B cell (primary cell): ENCODE results near the gene SLC24A4. TPM values are rescaled to one million over a fixed set of nuclear protein-coding genes. Genes with fewer than 3 reads are reported as not detected.

Experiments used
- ATAC-seq: fragments of 200-7000 bp; cut with Tn5 transposase; one replicate; pipeline ENCODE4 v1.10.0; 2021; ENCODE audit warnings: low read depth, mild to moderate bottlenecking, moderate number of reproducible peaks, moderate library complexity
- CTCF ChIA-PET: fragments of 350-600 bp; sonication (Branson Sonifier 250); formaldehyde crosslinking; loops from one replicate; lab custom pipeline; 2021; ENCODE audit warnings: antibody characterized with exemption, inconsistent platforms; lab: Charles Lee
- POLR2A ChIA-PET: fragments of 350-600 bp; sonication (Branson Sonifier 250); formaldehyde crosslinking; loops from one replicate; lab custom pipeline; 2021; ENCODE audit warnings: antibody characterized with exemption; lab: Charles Lee
- DNase-seq: peaks from one replicate; pipeline ENCODE4 v3.0.0; 2013
- H2AFZ ChIP-seq: 2 replicates; pipeline ENCODE4 v1.6.1; 2012; ENCODE audit warnings: mild to moderate bottlenecking, low read depth, low read length; ENCODE audit not compliant: insufficient read depth, poor library complexity, severe bottlenecking
- H3K27ac ChIP-seq, 2 donors: 1 replicate in 1 of 2; 2 replicates in 1 of 2; pipeline ENCODE4 v1.5.1; 2012 to 2013; ENCODE audit warnings: low read length in 2 of 2, mild to moderate bottlenecking in 2 of 2, moderate library complexity in 1 of 2
- H3K27me3 ChIP-seq, 4 experiments: fragments of 200-600 bp in 1 of 4; sonication (generic) in 1 of 4; replicated peaks in 1 of 4; 1 replicate in 2 of 4; 2 replicates in 2 of 4; pipeline versions ENCODE4 v1.6.1 to v1.7.0; 2013 to 2016; ENCODE audit warnings: low read length in 3 of 4, mild to moderate bottlenecking in 2 of 4, mixed read lengths in 1 of 4, moderate library complexity in 1 of 4; ENCODE audit not compliant: insufficient read depth in 4 of 4, control insufficient read depth in 3 of 4; ENCODE audit errors: control extremely low read depth in 1 of 4
- H3K36me3 ChIP-seq, 2 experiments: replicated peaks in 1 of 2; 1 replicate in 1 of 2; 2 replicates in 1 of 2; pipeline versions ENCODE4 v1.6.1 to v1.7.1; 2013; ENCODE audit warnings: low read length in 1 of 2; ENCODE audit not compliant: insufficient read depth in 2 of 2, control insufficient read depth in 1 of 2; ENCODE audit errors: control extremely low read depth in 1 of 2, extremely low read depth in 1 of 2
- H3K4me1 ChIP-seq, 2 donors: fragments of 200-600 bp in 1 of 2; sonication (generic) in 1 of 2; 1 replicate in 1 of 2; 2 replicates in 1 of 2; pipeline versions ENCODE4 v1.5.1 to v1.6.1; 2013 to 2017; ENCODE audit warnings: low read length in 2 of 2; ENCODE audit not compliant: control insufficient read depth in 2 of 2, insufficient read depth in 2 of 2
- H3K4me2 ChIP-seq: replicated peaks from 2 replicates; pipeline ENCODE3; 2012; ENCODE audit warnings: mild to moderate bottlenecking, low read depth, low read length; ENCODE audit not compliant: poor library complexity, severe bottlenecking
- H3K4me3 ChIP-seq, 5 experiments: fragments of 200-600 bp in 1 of 5; sonication (generic) in 1 of 5; 1 replicate in 3 of 5; 2 replicates in 2 of 5; pipeline versions ENCODE4 v1.5.1 to v1.7.0; 2011 to 2016; ENCODE audit warnings: low read length in 4 of 5, mild to moderate bottlenecking in 4 of 5, low read depth in 2 of 5, control low read depth in 1 of 5, moderate library complexity in 1 of 5; ENCODE audit not compliant: insufficient read depth in 1 of 5; ENCODE audit errors: control extremely low read depth in 1 of 5, extremely low read depth in 1 of 5
- H3K79me2 ChIP-seq: fragments of 200-600 bp; sonication (generic); one replicate; pipeline ENCODE4 v1.6.0; 2016; ENCODE audit warnings: low read length; ENCODE audit not compliant: control insufficient read depth, insufficient read depth
- H3K9ac ChIP-seq: fragments of 200-600 bp; sonication (generic); 2 replicates; pipeline ENCODE4 v1.6.1; 2017; ENCODE audit warnings: mild to moderate bottlenecking, low read length, moderate library complexity
- H3K9me3 ChIP-seq, 3 donors: one replicate each; pipeline versions ENCODE4 v1.6.1 to v1.7.1; 2013; ENCODE audit warnings: low read length in 2 of 3; ENCODE audit not compliant: control insufficient read depth in 2 of 3, insufficient read depth in 1 of 3; ENCODE audit errors: control extremely low read depth in 1 of 3
- H4K20me1 ChIP-seq: 2 replicates; pipeline ENCODE4 v1.6.0; 2012; ENCODE audit warnings: mild to moderate bottlenecking, low read length; ENCODE audit not compliant: insufficient read depth, control insufficient read depth, poor library complexity, severe bottlenecking
- H3K27ac Mint-ChIP-seq: one replicate; pipeline ENCODE4 v1.8.0; 2021; ENCODE audit warnings: mixed read lengths
- H3K27me3 Mint-ChIP-seq: one replicate; pipeline ENCODE4 v1.8.0; 2021; ENCODE audit warnings: mixed read lengths
- H3K4me1 Mint-ChIP-seq: one replicate; pipeline ENCODE4 v1.8.0; 2021; ENCODE audit warnings: mixed read lengths
- H3K4me3 Mint-ChIP-seq: one replicate; pipeline ENCODE4 v1.8.0; 2021; ENCODE audit warnings: mixed read lengths
- H3K9me3 Mint-ChIP-seq: one replicate; pipeline ENCODE4 v1.8.0; 2022; ENCODE audit warnings: mixed read lengths; ENCODE audit not compliant: insufficient read depth
- EZH2 ChIP-seq: IDR thresholded peaks from 2 replicates; pipeline ENCODE4 v1.6.1; 2012; ENCODE audit warnings: borderline replicate concordance, low read depth, mild to moderate bottlenecking, moderate library complexity, low read length; ENCODE audit not compliant: insufficient read depth, poor library complexity, severe bottlenecking
- WGBS: methylation state at CpG from one replicate; pipeline ENCODE4 v1.1.5; 2013; ENCODE audit warnings: missing lambda C conversion rate; ENCODE audit not compliant: insufficient coverage; 5-methylcytosine and 5-hydroxymethylcytosine counted together
- intact Hi-C: fragments of 100-400 bp; cut with micrococcal nuclease; formaldehyde crosslinking; loops from one replicate; pipeline ENCODE4 v1.10.0; 2022
- polyA plus RNA-seq: library from polyadenylated mRNA; depleted of rRNA; stranded (reverse); fragments of >200 nt; gene quantifications from 2 replicates; pipeline ENCODE4 v1.2.3, GENCODE V29; 2012
- total RNA-seq, 2 donors: library from RNA; stranded (reverse); fragments of 120-200 nt in 1 of 2; gene quantifications; 1 replicate in 1 of 2; 2 replicates in 1 of 2; pipeline versions ENCODE4 v1.2.3 to v1.2.4, GENCODE V29; 2013 to 2022
- TF ChIP-seq, protein P1 (sequence below): fragments of 200-600 bp; IDR thresholded peaks from one replicate; pipeline ENCODE4 v1.8.0; 2022; ENCODE audit warnings: antibody characterized with exemption, mild to moderate bottlenecking

The SLC24A4 gene
- total and polyA plus RNA-seq, 2 donors (not counting 1 experiment from before 2014, with no cell fraction given), result 0.19 TPM; not detected in 1

- H3K27ac ChIP-seq, result no peak overlapping the region
- ChIA-PET POLR2A (no interaction called here), CTCF (interaction anchor here (1.1 to 1.4 kb wide), 3 partner anchors 50 to 76 kb away, joined by 3 to 4 read pairs (median 4); no protein-coding TSS in a partner anchor)
- peak overlapping the region; percentile 23 for H3K4me3 Mint-ChIP-seq
- no peak for DNase-seq
- H3K27me3 ChIP-seq, result no peaks in the 10 kb centered on the region
- H3K36me3 ChIP-seq, result no peaks in the 10 kb centered on the region
- H3K4me3 ChIP-seq, result no peak overlapping the region
- H3K9ac ChIP-seq, result no peak overlapping the region
- intact Hi-C loops, result no loop called here
- WGBS, result 92% methylated on average over 3 of the region's 3 CpGs
- peaks cover 54% of the 10 kb centered on the region for H3K4me1 Mint-ChIP-seq
- no peak for ATAC-seq
- H4K20me1 ChIP-seq, result peaks cover 4% of the 10 kb centered on the region
- H3K9me3 ChIP-seq, result no peaks in the 10 kb centered on the region
- H3K79me2 ChIP-seq, result peaks cover 32% of the 10 kb centered on the region
- H3K4me2 ChIP-seq, result peak overlapping the region; percentile 50
- H3K9me3 Mint-ChIP-seq, result no peaks in the 10 kb centered on the region
- TF ChIP-seq, protein P1, sequence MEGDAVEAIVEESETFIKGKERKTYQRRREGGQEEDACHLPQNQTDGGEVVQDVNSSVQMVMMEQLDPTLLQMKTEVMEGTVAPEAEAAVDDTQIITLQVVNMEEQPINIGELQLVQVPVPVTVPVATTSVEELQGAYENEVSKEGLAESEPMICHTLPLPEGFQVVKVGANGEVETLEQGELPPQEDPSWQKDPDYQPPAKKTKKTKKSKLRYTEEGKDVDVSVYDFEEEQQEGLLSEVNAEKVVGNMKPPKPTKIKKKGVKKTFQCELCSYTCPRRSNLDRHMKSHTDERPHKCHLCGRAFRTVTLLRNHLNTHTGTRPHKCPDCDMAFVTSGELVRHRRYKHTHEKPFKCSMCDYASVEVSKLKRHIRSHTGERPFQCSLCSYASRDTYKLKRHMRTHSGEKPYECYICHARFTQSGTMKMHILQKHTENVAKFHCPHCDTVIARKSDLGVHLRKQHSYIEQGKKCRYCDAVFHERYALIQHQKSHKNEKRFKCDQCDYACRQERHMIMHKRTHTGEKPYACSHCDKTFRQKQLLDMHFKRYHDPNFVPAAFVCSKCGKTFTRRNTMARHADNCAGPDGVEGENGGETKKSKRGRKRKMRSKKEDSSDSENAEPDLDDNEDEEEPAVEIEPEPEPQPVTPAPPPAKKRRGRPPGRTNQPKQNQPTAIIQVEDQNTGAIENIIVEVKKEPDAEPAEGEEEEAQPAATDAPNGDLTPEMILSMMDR, result no peak
- H3K27ac Mint-ChIP-seq, result no peak overlapping the region
- peaks cover 40 to 41% of the 10 kb centered on the region in 2 donors for H3K4me1 ChIP-seq
- peak overlapping the region; percentile 26 for H2AFZ ChIP-seq
- H3K27me3 Mint-ChIP-seq, result no peaks in the 10 kb centered on the region
These were observed 216.5 kb downstream of the SLC24A4 start for GRCh38 chr14:92539419-92539818.

GRCh38 chr14:92539875-92540274 lies 216.9 kb downstream of the SLC24A4 start:
- POLR2A ChIA-PET, result no interaction called here
- CTCF ChIA-PET, result no interaction called here
- no peak overlapping the region for H3K27ac Mint-ChIP-seq
- H3K9me3 Mint-ChIP-seq, result no peaks in the 10 kb centered on the region
- Histone ChIP-seq H3K9ac (no peak overlapping the region), H3K27me3 (no peaks in the 10 kb centered on the region), H3K36me3 (no peaks in the 10 kb centered on the region), H2AFZ (peak overlapping the region; percentile 26), H3K4me3 (no peak overlapping the region), H3K79me2 (peaks cover 32% of the 10 kb centered on the region), H3K4me1 (peaks cover 36 to 37% of the 10 kb centered on the region in 2 donors), H3K4me2 (peak overlapping the region; percentile 50), H3K27ac (peak overlapping the region in 1 of 2 donors; percentile 21), H4K20me1 (peaks cover 4% of the 10 kb centered on the region), H3K9me3 (no peaks in the 10 kb centered on the region)
- no peak for DNase-seq
- intact Hi-C loops, result no loop called here
- H3K27me3 Mint-ChIP-seq, result no peaks in the 10 kb centered on the region
- no peak for ATAC-seq
- no peak for TF ChIP-seq EZH2
- TF ChIP-seq, protein P1, result no peak
- peaks cover 50% of the 10 kb centered on the region for H3K4me1 Mint-ChIP-seq
- H3K4me3 Mint-ChIP-seq, result no peak overlapping the region
- 66% methylated on average over 11 of the region's 12 CpGs for WGBS
